ENCODE results near the gene RXYLT1. TPM values are rescaled to one million over a fixed set of nuclear protein-coding genes. Genes with fewer than 3 reads are reported as not detected.
"Not testable (repeated sequence)": the region's sequence is repeated elsewhere in the genome, so short reads cannot be mapped to it uniquely, and the experiment has no call there.

The RXYLT1 gene
- total RNA-seq, result 10 to 100 TPM in 1 of 2 donors, 1 to 10 TPM in 1; 9.7 to 11.0 TPM
- 15.8 TPM for polyA plus RNA-seq (2013, experiment 1 of 2)
- 16.4 TPM for polyA plus RNA-seq (2013, experiment 2 of 2)
- long read RNA-seq, experiment 1, partial matches to known transcripts, result 1 of 8 reads
- long read RNA-seq, experiment 1, other reads (novel, unspliced or antisense), result 3 of 8 reads
- long read RNA-seq, experiment 2, transcript RXYLT1-207 (7 exons, 1,599 nt), result minor isoform, 5 of 16 reads
- long read RNA-seq, experiment 2, transcript RXYLT1-201 (6 exons, 1,918 nt), result major isoform, 10 of 16 reads
- long read RNA-seq, experiment 2, partial matches to known transcripts, result 0 of 16 reads
- long read RNA-seq, experiment 2, other reads (novel, unspliced or antisense), result 1 of 16 reads
- long read RNA-seq, experiment 3, transcript RXYLT1-205 (6 exons, 1,966 nt), result major isoform, 6 of 19 reads
- long read RNA-seq, experiment 3, partial matches to known transcripts, result 3 of 19 reads
- long read RNA-seq, experiment 3, other reads (novel, unspliced or antisense), result 8 of 19 reads
- long read RNA-seq, experiment 4, partial matches to known transcripts, result 1 of 5 reads
- long read RNA-seq, experiment 4, other reads (novel, unspliced or antisense), result 0 of 5 reads

- Histone ChIP-seq H3K4me1 (ENCODE audit: control insufficient read depth, insufficient read depth, low read length) (no peaks in the 10 kb centered on the region), H3K9ac (ENCODE audit: extremely low read depth, low read length, poor library complexity, severe bottlenecking) (peak within 1 kb of the TSS; percentile 76), H3K4me3 (ENCODE audit: low read length) (peak within 1 kb of the TSS; percentile 97), H3K27ac (ENCODE audit: low read depth, low read length) (peak within 1 kb of the TSS; percentile 82), H3K9me3 (ENCODE audit: control insufficient read depth, low read length) (no peaks in the 10 kb centered on the region), H3K36me3 (ENCODE audit: control insufficient read depth, insufficient read depth, low read length) (peaks cover 23% of the 10 kb centered on the region), H3K27me3 (ENCODE audit: control insufficient read depth, insufficient read depth, low read length, poor library complexity, severe bottlenecking) (no peaks in the 10 kb centered on the region)
- peak; percentile 11 for TF ChIP-seq CTCF (conservative IDR thresholded peaks at IDR 0.05)
- Mint-ChIP-seq H3K9me3 (no peaks in the 10 kb centered on the region), H3K27ac (peak within 1 kb of the TSS; percentile 96), H3K4me1 (peaks cover 2% of the 10 kb centered on the region), H3K27me3 (ENCODE audit: insufficient read depth) (peaks cover 2% of the 10 kb centered on the region), H3K36me3 (ENCODE audit: low read depth) (peaks cover 15% of the 10 kb centered on the region), H3K4me3 (peak within 1 kb of the TSS; percentile 87)
- WGBS, 2 experiments (ENCODE audit: insufficient coverage in 1 of 2, insufficient read length in 1 of 2), result 2% methylated on average over 18 to 86 of the region's 86 CpGs
- peak; percentile 99 for DNase-seq
Observed at GRCh38 chr12:63779498-63780481, at the start of gene RXYLT1. Gene RXYLT1, plus strand, starts transcription at chr12:63779909. Its CDS starts 52 bp downstream, at chr12:63779961.

DNA sequence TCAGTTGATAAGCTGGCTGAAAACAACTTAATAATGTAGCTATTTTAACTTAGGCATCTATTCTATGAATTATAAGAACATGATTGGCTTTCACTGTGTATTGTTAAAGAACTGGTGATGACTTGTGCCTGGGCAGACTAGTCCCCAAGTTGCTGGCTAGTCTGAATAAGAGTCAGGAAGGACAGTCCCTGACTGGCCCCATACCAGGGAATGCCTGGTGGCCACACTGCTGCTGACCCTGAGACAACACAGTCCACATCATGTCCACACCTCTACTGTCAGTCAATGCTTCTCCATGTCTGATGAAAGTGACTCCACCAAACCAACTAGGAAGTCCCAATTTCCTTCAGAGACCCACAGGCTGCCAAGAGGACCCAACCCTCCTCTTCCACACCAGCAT, 46.9 kb upstream of the RXYLT1 start:
- not testable (repeated sequence) for H3K9me3 Mint-ChIP-seq; H3K9me3 ChIP-seq (ENCODE audit: control insufficient read depth, low read length); H3K27me3 Mint-ChIP-seq (ENCODE audit: insufficient read depth); H3K27ac Mint-ChIP-seq; H3K27me3 ChIP-seq (ENCODE audit: control insufficient read depth, insufficient read depth, low read length, poor library complexity, severe bottlenecking); DNase-seq; H3K36me3 ChIP-seq (ENCODE audit: control insufficient read depth, insufficient read depth, low read length); H3K4me3 ChIP-seq (ENCODE audit: low read length); H3K36me3 Mint-ChIP-seq (ENCODE audit: low read depth); H3K4me1 ChIP-seq (ENCODE audit: control insufficient read depth, insufficient read depth, low read length); H3K4me1 Mint-ChIP-seq; H3K4me3 Mint-ChIP-seq; H3K27ac ChIP-seq (ENCODE audit: low read depth, low read length); H3K9ac ChIP-seq (ENCODE audit: extremely low read depth, low read length, poor library complexity, severe bottlenecking)

DNA sequence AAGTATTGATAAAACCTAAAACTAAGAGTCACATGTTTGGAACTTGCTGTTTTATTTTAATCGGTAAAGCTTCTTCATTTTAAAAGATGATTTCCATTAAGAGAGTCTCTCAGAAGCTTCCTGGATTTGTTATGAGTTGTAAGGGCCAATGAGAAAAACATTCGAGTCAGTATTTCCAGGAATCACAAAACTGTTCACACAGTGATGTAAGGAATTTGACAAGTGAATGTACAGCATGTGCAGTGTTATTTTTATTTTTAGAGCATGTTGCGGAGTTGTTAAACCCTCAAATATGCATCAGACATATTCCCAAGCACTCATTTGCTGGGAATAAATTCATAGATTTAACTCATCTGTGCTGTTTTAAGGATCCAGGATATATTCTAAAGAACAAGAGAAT, 46.1 kb upstream of the RXYLT1 start:
- not testable (repeated sequence) for H3K9me3 Mint-ChIP-seq; H3K4me3 ChIP-seq (ENCODE audit: low read length); DNase-seq; H3K4me1 ChIP-seq (ENCODE audit: control insufficient read depth, insufficient read depth, low read length); H3K27ac Mint-ChIP-seq; H3K27me3 ChIP-seq (ENCODE audit: control insufficient read depth, insufficient read depth, low read length, poor library complexity, severe bottlenecking); H3K4me3 Mint-ChIP-seq; H3K9me3 ChIP-seq (ENCODE audit: control insufficient read depth, low read length); H3K36me3 Mint-ChIP-seq (ENCODE audit: low read depth); H3K27me3 Mint-ChIP-seq (ENCODE audit: insufficient read depth); H3K27ac ChIP-seq (ENCODE audit: low read depth, low read length); H3K9ac ChIP-seq (ENCODE audit: extremely low read depth, low read length, poor library complexity, severe bottlenecking); H3K4me1 Mint-ChIP-seq; H3K36me3 ChIP-seq (ENCODE audit: control insufficient read depth, insufficient read depth, low read length)
- no CpG with 5 or more reads among the region's 3 CpGs for WGBS, 2 experiments (ENCODE audit: insufficient coverage in 1 of 2, insufficient read length in 1 of 2)

- not testable (repeated sequence) for H3K4me1 Mint-ChIP-seq, H3K9me3 Mint-ChIP-seq
Observed at GRCh38 chr12:63740551-63740950, 39.2 kb upstream of the RXYLT1 start.

DNA sequence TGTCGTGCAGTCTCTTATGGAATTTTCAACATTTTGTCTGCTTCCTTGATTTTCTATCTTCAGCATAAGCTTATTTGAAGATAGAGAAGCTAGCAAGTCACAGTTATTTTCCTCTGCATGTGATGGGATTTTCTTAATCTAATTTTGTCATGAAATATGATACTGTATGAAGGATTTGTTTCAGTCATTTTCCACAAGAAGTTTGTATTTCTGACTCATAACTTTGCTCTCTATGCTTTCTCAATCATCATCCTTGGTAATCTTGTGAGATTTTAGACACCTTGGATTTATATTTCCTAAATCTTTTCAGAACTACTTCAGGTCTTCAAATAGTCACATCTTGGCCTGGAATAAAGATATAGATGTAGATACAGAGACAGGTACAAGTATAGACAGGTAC, 38.3 kb upstream of the RXYLT1 start:
- 100% methylated on average over 1 of the region's 1 CpG; no CpG with 5 or more reads in 1 of the 2 experiments for WGBS, 2 experiments (ENCODE audit: insufficient coverage in 1 of 2, insufficient read length in 1 of 2)
- not testable (repeated sequence) for H3K36me3 Mint-ChIP-seq (ENCODE audit: low read depth)

More at GRCh38 chr12:63740551-63740950, 39.2 kb upstream of the RXYLT1 start:
- not testable (repeated sequence) for H3K9me3 ChIP-seq (ENCODE audit: control insufficient read depth, low read length); H3K27me3 ChIP-seq (ENCODE audit: control insufficient read depth, insufficient read depth, low read length, poor library complexity, severe bottlenecking); H3K4me3 Mint-ChIP-seq; H3K4me3 ChIP-seq (ENCODE audit: low read length); DNase-seq; H3K36me3 Mint-ChIP-seq (ENCODE audit: low read depth); H3K27ac ChIP-seq (ENCODE audit: low read depth, low read length); H3K9ac ChIP-seq (ENCODE audit: extremely low read depth, low read length, poor library complexity, severe bottlenecking); H3K36me3 ChIP-seq (ENCODE audit: control insufficient read depth, insufficient read depth, low read length); H3K4me1 ChIP-seq (ENCODE audit: control insufficient read depth, insufficient read depth, low read length); H3K27me3 Mint-ChIP-seq (ENCODE audit: insufficient read depth); H3K27ac Mint-ChIP-seq
- no CpG with 5 or more reads among the region's 2 CpGs for WGBS, 2 experiments (ENCODE audit: insufficient coverage in 1 of 2, insufficient read length in 1 of 2)

DNA sequence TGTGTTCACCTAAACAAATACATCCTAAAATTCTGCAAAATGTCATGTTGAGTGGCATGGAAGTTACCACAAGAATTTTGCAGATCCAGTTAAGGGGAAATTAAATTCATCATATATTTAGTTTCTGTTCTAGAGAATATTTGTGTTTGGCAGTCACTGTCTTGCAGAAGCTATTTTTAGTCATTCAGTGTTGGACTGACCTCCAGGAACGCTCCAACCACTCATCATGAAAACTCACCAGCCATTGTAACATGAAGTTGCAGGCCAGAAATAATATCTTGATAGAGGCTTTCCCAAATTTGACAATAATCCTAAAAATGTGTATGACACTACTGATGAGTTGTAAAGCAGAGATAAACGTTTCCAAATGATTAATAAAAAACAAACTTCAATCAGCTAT, 35.6 kb upstream of the RXYLT1 start:
- H3K36me3 Mint-ChIP-seq (ENCODE audit: low read depth); H3K9ac ChIP-seq (ENCODE audit: extremely low read depth, low read length, poor library complexity, severe bottlenecking); H3K9me3 Mint-ChIP-seq; H3K4me1 ChIP-seq (ENCODE audit: control insufficient read depth, insufficient read depth, low read length); H3K27ac ChIP-seq (ENCODE audit: low read depth, low read length); DNase-seq; H3K36me3 ChIP-seq (ENCODE audit: control insufficient read depth, insufficient read depth, low read length); H3K9me3 ChIP-seq (ENCODE audit: control insufficient read depth, low read length); H3K4me3 Mint-ChIP-seq; H3K27me3 ChIP-seq (ENCODE audit: control insufficient read depth, insufficient read depth, low read length, poor library complexity, severe bottlenecking); H3K27ac Mint-ChIP-seq; H3K4me3 ChIP-seq (ENCODE audit: low read length); H3K27me3 Mint-ChIP-seq (ENCODE audit: insufficient read depth); H3K4me1 Mint-ChIP-seq: not testable (repeated sequence)
- 38% methylated on average over 1 of the region's 2 CpGs; no CpG with 5 or more reads in 1 of the 2 experiments for WGBS, 2 experiments (ENCODE audit: insufficient coverage in 1 of 2, insufficient read length in 1 of 2)

More for the DNA sequence above, 38.3 kb upstream of the RXYLT1 start:
- H3K9ac ChIP-seq (ENCODE audit: extremely low read depth, low read length, poor library complexity, severe bottlenecking); H3K9me3 Mint-ChIP-seq; H3K27ac Mint-ChIP-seq; DNase-seq; H3K4me3 Mint-ChIP-seq; H3K36me3 ChIP-seq (ENCODE audit: control insufficient read depth, insufficient read depth, low read length); H3K4me1 Mint-ChIP-seq; H3K9me3 ChIP-seq (ENCODE audit: control insufficient read depth, low read length); H3K27me3 ChIP-seq (ENCODE audit: control insufficient read depth, insufficient read depth, low read length, poor library complexity, severe bottlenecking); H3K4me1 ChIP-seq (ENCODE audit: control insufficient read depth, insufficient read depth, low read length); H3K27ac ChIP-seq (ENCODE audit: low read depth, low read length); H3K4me3 ChIP-seq (ENCODE audit: low read length); H3K27me3 Mint-ChIP-seq (ENCODE audit: insufficient read depth): not testable (repeated sequence)
